ENCODE results near the gene IL36RN.

DNA sequence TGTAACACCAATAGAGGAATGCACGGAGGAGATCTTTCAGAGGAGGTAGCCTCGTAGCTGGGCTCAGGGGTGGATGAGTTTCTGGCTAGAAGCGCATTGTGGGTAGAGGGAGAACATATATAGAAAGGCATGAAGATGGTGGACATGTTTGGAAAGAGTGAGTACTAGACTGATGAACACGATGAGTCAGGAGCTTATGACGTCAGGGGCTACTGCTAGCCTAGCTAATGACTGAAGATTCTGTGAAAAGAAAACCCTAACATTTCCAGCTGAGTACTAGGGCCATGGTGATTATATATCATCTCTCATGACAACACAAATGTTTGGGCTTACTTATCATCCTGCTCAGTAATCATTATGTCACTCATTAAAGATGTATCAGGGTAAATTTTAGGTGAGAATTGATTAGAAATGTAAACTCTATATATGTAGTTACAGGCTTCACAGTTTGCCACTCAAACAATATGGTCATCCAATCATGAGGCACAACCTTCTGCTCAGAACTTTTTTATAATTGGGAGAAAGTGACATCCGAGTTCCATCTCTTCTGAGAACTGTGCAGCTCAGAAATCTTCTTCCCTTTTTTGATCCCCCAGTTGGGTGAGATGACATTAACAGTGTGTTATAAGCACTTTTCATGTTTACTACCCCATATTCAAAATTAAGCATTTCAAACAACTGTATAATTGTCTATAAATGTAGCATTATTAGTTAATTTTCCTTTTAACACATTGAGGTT, 46.2 kb downstream of the IL36RN start:
- TF ChIP-seq POLR2A (IDR thresholded peaks at IDR 0.05; ENCODE audit: low read length) = no peak
- no peak for TF ChIP-seq GATA1 (IDR thresholded peaks at IDR 0.05; ENCODE audit: low read depth, low read length)
